ENCODE measurements around the gene FDXR.

The FDXR gene

GRCh38 chr17:74892013-74892841, 19.4 kb upstream of the FDXR start:
- Histone ChIP-seq H3K27me3 (ENCODE audit: control insufficient read depth, insufficient read depth, low read length) (peaks cover 23% of the 10 kb centered on the region), H3K27ac (ENCODE audit: low read depth, low read length) (no peak overlapping the region), H3K9ac (ENCODE audit: low read length) (no peak overlapping the region), H3K36me3 (ENCODE audit: control insufficient read depth, insufficient read depth, low read length) (no peaks in the 10 kb centered on the region), H3K4me1 (ENCODE audit: control insufficient read depth, insufficient read depth, low read length) (no peaks in the 10 kb centered on the region), H3K4me3 (ENCODE audit: low read length) (no peak overlapping the region)

GRCh38 chr17:74890554-74890953, 17.8 kb upstream of the FDXR start:
- no peak overlapping the region for H3K9ac ChIP-seq (ENCODE audit: low read length)
- no peaks in the 10 kb centered on the region for H3K4me1 ChIP-seq (ENCODE audit: control insufficient read depth, insufficient read depth, low read length)
- no peak overlapping the region for H3K4me3 ChIP-seq (ENCODE audit: low read length)
- peaks cover 25% of the 10 kb centered on the region for H3K27me3 ChIP-seq (ENCODE audit: control insufficient read depth, insufficient read depth, low read length)
- H3K36me3 ChIP-seq (ENCODE audit: control insufficient read depth, insufficient read depth, low read length), result no peaks in the 10 kb centered on the region
- H3K27ac ChIP-seq (ENCODE audit: low read depth, low read length), result no peak overlapping the region

- no peak overlapping the region for H3K4me3 ChIP-seq (ENCODE audit: low read length)
- H3K4me1 ChIP-seq (ENCODE audit: control insufficient read depth, insufficient read depth, low read length), result no peaks in the 10 kb centered on the region
- H3K27me3 ChIP-seq (ENCODE audit: control insufficient read depth, insufficient read depth, low read length), result peaks cover 19% of the 10 kb centered on the region
- no peak overlapping the region for H3K9ac ChIP-seq (ENCODE audit: low read length)
- H3K36me3 ChIP-seq (ENCODE audit: control insufficient read depth, insufficient read depth, low read length), result no peaks in the 10 kb centered on the region
- H3K27ac ChIP-seq (ENCODE audit: low read depth, low read length), result no peak overlapping the region
These were observed 15.7 kb upstream of the FDXR start for GRCh38 chr17:74888469-74888868.

DNA sequence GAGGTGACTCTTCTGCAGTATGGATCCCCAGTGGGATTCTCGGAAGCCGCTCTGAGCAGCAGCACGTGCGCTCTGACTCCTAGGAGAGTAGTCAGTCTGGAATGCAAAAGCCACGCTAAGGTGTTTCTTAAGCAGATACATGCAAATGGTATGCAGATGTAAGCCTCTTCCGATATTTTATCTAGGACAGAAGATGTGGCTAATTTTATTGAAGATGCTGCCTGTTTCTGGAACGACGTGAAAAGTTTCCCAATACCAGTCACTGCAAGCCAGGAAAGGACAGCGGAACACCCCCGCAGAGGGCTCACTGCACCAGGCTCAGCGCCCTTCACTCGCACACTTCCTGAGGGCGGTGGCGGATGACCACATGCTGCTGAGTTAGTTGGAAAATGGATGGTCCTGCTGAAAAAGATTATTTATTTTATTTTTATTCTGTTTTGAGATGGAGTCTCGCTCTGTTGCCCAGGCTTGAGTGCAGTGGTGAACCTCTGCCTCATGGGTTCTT, 10.5 kb upstream of the FDXR start:
- no peak overlapping the region for H3K9ac ChIP-seq (ENCODE audit: low read length)
- no peak overlapping the region for H3K27ac ChIP-seq (ENCODE audit: low read depth, low read length)
- H3K4me3 ChIP-seq (ENCODE audit: low read length), result no peak overlapping the region
- no peaks in the 10 kb centered on the region for H3K4me1 ChIP-seq (ENCODE audit: control insufficient read depth, insufficient read depth, low read length)
- H3K36me3 ChIP-seq (ENCODE audit: control insufficient read depth, insufficient read depth, low read length), result no peaks in the 10 kb centered on the region
- H3K27me3 ChIP-seq (ENCODE audit: control insufficient read depth, insufficient read depth, low read length), result peaks cover 2% of the 10 kb centered on the region

DNA sequence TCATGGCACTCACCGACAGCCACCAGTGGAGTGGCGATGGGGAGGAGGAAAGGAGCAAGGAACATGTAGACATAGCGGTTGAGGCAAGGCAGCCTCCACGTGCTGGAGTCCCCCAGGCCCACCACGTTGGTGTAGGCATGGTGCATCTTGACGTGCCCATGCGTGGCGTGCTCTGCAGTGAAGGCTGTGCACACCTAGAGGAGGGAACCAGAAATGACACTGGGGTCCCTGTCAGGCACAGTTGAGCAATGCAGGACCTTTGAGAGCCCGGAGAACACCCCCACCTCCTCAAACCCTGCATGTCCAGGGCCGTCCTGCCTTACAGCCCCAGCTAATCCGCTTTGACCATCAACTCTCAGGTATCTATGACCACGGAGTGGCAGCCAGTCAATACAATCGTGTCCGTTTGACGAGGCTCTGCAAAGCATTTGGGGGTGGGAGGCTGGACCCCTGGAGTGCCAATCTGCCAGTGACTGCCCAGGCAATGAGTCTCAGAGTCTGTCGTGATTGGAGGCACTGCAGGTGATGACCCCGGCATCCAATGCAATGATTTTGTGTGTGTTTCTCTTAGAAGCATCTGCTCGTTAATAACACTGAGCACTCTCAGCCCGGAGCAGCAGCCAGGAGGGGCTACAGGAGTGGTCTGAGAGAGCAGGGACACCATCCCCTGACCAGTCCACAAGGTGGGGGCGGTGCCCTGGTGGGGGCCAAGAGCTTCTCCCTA, 9.9 kb upstream of the FDXR start:
- H3K36me3 ChIP-seq (ENCODE audit: control insufficient read depth, insufficient read depth, low read length), result no peaks in the 10 kb centered on the region
- H3K4me3 ChIP-seq (ENCODE audit: low read length), result no peak overlapping the region
- no peaks in the 10 kb centered on the region for H3K4me1 ChIP-seq (ENCODE audit: control insufficient read depth, insufficient read depth, low read length)
- H3K27me3 ChIP-seq (ENCODE audit: control insufficient read depth, insufficient read depth, low read length), result peaks cover 2% of the 10 kb centered on the region
- H3K27ac ChIP-seq (ENCODE audit: low read depth, low read length), result no peak overlapping the region
- no peak overlapping the region for H3K9ac ChIP-seq (ENCODE audit: low read length)

DNA sequence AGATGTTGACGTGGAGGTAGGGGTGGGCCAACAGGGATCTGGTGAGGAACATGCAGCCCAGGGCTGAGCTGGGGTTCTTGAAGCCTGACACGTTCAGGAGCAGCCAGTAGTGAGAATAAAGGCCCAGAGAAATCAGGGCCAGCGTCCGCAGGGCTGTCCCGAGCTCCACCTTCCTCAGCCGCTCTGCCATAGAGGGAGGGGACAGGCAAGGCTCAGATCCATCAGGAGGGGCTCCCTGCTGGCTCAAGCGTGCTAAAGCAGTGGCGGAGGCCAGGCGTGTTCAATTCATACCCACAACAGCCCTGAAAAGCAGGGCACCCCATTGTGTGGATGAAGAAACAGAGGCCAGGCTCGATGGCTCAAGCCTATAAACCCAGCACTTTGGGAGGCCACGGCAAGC, 8.3 kb upstream of the FDXR start:
- Histone ChIP-seq H3K4me1 (ENCODE audit: control insufficient read depth, insufficient read depth, low read length) (no peaks in the 10 kb centered on the region), H3K27me3 (ENCODE audit: control insufficient read depth, insufficient read depth, low read length) (peaks cover 2% of the 10 kb centered on the region), H3K27ac (ENCODE audit: low read depth, low read length) (no peak overlapping the region), H3K9ac (ENCODE audit: low read length) (no peak overlapping the region), H3K36me3 (ENCODE audit: control insufficient read depth, insufficient read depth, low read length) (no peaks in the 10 kb centered on the region), H3K4me3 (ENCODE audit: low read length) (no peak overlapping the region)

- Histone ChIP-seq H3K36me3 (ENCODE audit: control insufficient read depth, insufficient read depth, low read length) (no peaks in the 10 kb centered on the region), H3K27me3 (ENCODE audit: control insufficient read depth, insufficient read depth, low read length) (no peaks in the 10 kb centered on the region), H3K4me3 (ENCODE audit: low read length) (no peak overlapping the region), H3K27ac (ENCODE audit: low read depth, low read length) (no peak overlapping the region), H3K4me1 (ENCODE audit: control insufficient read depth, insufficient read depth, low read length) (no peaks in the 10 kb centered on the region), H3K9ac (ENCODE audit: low read length) (no peak overlapping the region)
These were observed 6.5 kb upstream of the FDXR start for GRCh38 chr17:74879308-74879707.

DNA sequence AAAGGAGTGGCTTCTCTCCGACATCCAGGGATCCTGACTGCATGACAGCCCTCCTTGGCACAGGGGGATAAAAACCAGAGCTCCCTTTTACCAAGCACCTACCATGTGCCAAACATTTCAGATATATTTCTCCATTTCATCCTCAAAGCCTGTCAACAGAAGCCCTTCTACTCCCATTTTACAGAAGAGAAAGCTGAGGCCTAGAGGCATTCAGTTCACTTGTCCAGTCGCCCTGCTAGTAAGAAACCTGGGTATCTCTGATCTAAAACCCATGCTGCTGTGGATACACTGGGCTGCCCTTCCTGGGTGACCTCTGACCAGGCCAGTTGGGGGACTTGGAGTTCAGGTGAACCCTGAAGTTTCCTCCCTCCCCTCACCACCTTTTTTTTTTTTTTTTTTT, 5.9 kb upstream of the FDXR start:
- no peaks in the 10 kb centered on the region for H3K36me3 ChIP-seq (ENCODE audit: control insufficient read depth, insufficient read depth, low read length)
- peaks cover 3% of the 10 kb centered on the region for H3K4me1 ChIP-seq (ENCODE audit: control insufficient read depth, insufficient read depth, low read length)
- H3K4me3 ChIP-seq (ENCODE audit: low read length), result no peak overlapping the region
- no peak overlapping the region for H3K9ac ChIP-seq (ENCODE audit: low read length)
- H3K27ac ChIP-seq (ENCODE audit: low read depth, low read length), result no peak overlapping the region
- H3K27me3 ChIP-seq (ENCODE audit: control insufficient read depth, insufficient read depth, low read length), result no peaks in the 10 kb centered on the region

GRCh38 chr17:74877592-74878548, 5.1 kb upstream of the FDXR start:
- no peak overlapping the region for H3K9ac ChIP-seq (ENCODE audit: low read length)

GRCh38 chr17:74875977-74876593, 3.3 kb upstream of the FDXR start:
- Histone ChIP-seq H3K27ac (ENCODE audit: low read depth, low read length) (no peak overlapping the region), H3K9ac (ENCODE audit: low read length) (no peak overlapping the region), H3K4me1 (ENCODE audit: control insufficient read depth, insufficient read depth, low read length) (peaks cover 7% of the 10 kb centered on the region), H3K36me3 (ENCODE audit: control insufficient read depth, insufficient read depth, low read length) (no peaks in the 10 kb centered on the region), H3K4me3 (ENCODE audit: low read length) (no peak overlapping the region), H3K27me3 (ENCODE audit: control insufficient read depth, insufficient read depth, low read length) (no peaks in the 10 kb centered on the region)

More at GRCh38 chr17:74877592-74878548, 5.1 kb upstream of the FDXR start:
- Histone ChIP-seq H3K36me3 (ENCODE audit: control insufficient read depth, insufficient read depth, low read length) (no peaks in the 10 kb centered on the region), H3K27ac (ENCODE audit: low read depth, low read length) (no peak overlapping the region), H3K4me3 (ENCODE audit: low read length) (no peak overlapping the region), H3K4me1 (ENCODE audit: control insufficient read depth, insufficient read depth, low read length) (peaks cover 3% of the 10 kb centered on the region), H3K27me3 (ENCODE audit: control insufficient read depth, insufficient read depth, low read length) (no peaks in the 10 kb centered on the region)

DNA sequence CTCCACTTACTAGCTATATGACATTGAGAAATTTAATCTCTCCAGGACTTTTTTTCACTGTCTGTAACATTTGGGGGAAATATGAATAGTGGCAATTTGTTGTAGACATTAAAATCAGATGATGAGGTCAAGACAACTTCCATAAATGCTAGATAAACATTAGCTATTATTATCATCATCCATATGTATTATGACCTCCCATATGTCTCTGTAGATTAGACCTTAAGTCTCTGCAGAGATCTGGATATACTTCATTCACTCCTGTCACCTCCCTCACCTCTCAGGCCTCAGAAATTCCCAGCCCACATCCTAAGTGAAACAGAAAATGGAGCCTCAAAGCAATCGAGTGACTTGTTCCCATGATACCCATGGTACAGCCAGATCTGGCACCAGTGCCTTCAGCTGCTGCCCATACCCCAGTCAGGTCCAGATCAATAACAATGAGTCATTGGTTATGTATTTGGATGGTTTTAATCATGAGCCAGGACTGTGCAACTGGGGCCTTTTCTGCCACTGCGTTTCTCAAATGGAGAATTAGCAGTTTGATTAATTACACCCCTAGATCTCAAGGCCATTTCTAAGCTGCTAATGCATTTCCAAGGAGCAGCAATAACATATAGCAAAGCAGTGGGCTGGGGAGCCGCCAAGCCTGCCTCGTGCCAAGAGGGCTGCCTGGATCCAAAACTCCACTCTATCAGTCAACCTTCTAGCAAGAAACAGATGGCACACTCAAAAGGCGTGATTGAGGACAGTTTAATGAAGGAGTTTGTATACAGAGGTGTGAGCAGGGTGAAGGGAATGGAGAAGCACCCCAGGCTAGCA, 2.6 kb upstream of the FDXR start:
- H3K36me3 ChIP-seq (ENCODE audit: control insufficient read depth, insufficient read depth, low read length), result no peaks in the 10 kb centered on the region
- peaks cover 7% of the 10 kb centered on the region for H3K4me1 ChIP-seq (ENCODE audit: control insufficient read depth, insufficient read depth, low read length)
- H3K9ac ChIP-seq (ENCODE audit: low read length), result no peak overlapping the region
- no peak overlapping the region for H3K27ac ChIP-seq (ENCODE audit: low read depth, low read length)
- no peaks in the 10 kb centered on the region for H3K27me3 ChIP-seq (ENCODE audit: control insufficient read depth, insufficient read depth, low read length)
- no peak overlapping the region for H3K4me3 ChIP-seq (ENCODE audit: low read length)

Measured in rectal smooth muscle tissue (tissue), 1 donor.